K562 (cell line): ENCODE results near the gene ABCC1. TPM values are rescaled to one million over a fixed set of nuclear protein-coding genes. Genes with fewer than 3 reads are reported as not detected.
A peak's percentile ranks its signal among the peaks of the same experiment; 100 is the strongest.

ENCODE experiments used
- ATAC-seq: fragments of 200-7000 bp; cut with Tn5 transposase; 3 replicates; pipeline ENCODE4 v1.9.1; 2020; ENCODE audit warnings: moderate library complexity
- BruUV-seq: library from RNA; stranded (reverse); fragments of 400-500 nt; replicated peaks from 2 replicates; lab custom pipeline; 2021; lab: Mats Ljungman, UMichigan
- CTCF ChIA-PET: fragments of 300-600 bp; formaldehyde crosslinking; extraction: SDS; loops from one replicate; lab custom pipeline; 2021; ENCODE audit warnings: low intra/inter-chr PET ratio; lab: Yijun Ruan, JAX
- POLR2A ChIA-PET: fragments of 300-600, 350-650 bp; sonication (Branson Sonifier 250); formaldehyde crosslinking; extraction: SDS; loops from one replicate; lab custom pipeline; 2021; ENCODE audit warnings: antibody characterized with exemption, inconsistent platforms; lab: Yijun Ruan, JAX
- DNase-seq, 4 experiments: peaks; one replicate each; pipeline versions ENCODE4 v3.0.0 to v3.0.0-alpha.2; 2011 to 2018; ENCODE audit warnings: low spot score in 3 of 4, mixed read lengths in 3 of 4; ENCODE audit errors: extremely low read depth in 1 of 4
- FAIRE-seq: peaks from 2 replicates; lab custom pipeline; 2011; peaks lifted over from hg19 to GRCh38; lab: Jason Lieb, UNC
- H2AFZ ChIP-seq: 2 replicates; pipeline ENCODE4 v1.6.0; 2011; ENCODE audit warnings: low read depth, low read length, control low read depth, inconsistent platforms
- H3K27ac ChIP-seq: fragments of 200-600 bp; 3 replicates; pipeline ENCODE4 v1.8.0; 2011; ENCODE audit warnings: low read depth, mild to moderate bottlenecking, control low read depth, inconsistent platforms, low read length, moderate library complexity, mixed read lengths; ENCODE audit errors: extremely low read depth
- H3K27me3 ChIP-seq, 2 experiments: fragments of 300-600 bp in 1 of 2; 2 replicates in 1 of 2; 3 replicates in 1 of 2; pipeline versions ENCODE4 v1.6.0 to v1.8.0; 2011; ENCODE audit warnings: inconsistent platforms in 2 of 2, low read length in 2 of 2, mild to moderate bottlenecking in 1 of 2, mixed read lengths in 1 of 2, moderate library complexity in 1 of 2; ENCODE audit not compliant: control insufficient read depth in 2 of 2, insufficient read depth in 2 of 2
- H3K36me3 ChIP-seq: fragments of 300-600 bp; 3 replicates; pipeline ENCODE4 v1.8.0; 2011; ENCODE audit warnings: mild to moderate bottlenecking, low read length, inconsistent platforms; ENCODE audit not compliant: control insufficient read depth, insufficient read depth
- H3K4me1 ChIP-seq, 2 experiments: fragments of 200-600 bp in 1 of 2; replicated peaks in 1 of 2; 2 replicates in 1 of 2; 3 replicates in 1 of 2; pipeline versions ENCODE4 v1.5.1 to v1.8.0; 2011; ENCODE audit warnings: inconsistent platforms in 2 of 2, low read length in 2 of 2, mild to moderate bottlenecking in 1 of 2, mixed read lengths in 1 of 2, moderate library complexity in 1 of 2; ENCODE audit not compliant: control insufficient read depth in 2 of 2, insufficient read depth in 2 of 2
- H3K4me2 ChIP-seq: 2 replicates; pipeline ENCODE4 v1.6.1; 2011; ENCODE audit warnings: low read length, control low read depth, inconsistent platforms, mixed read lengths; ENCODE audit not compliant: insufficient read depth
- H3K4me3 ChIP-seq: fragments of 200-600 bp; sonication (generic), shearing (Covaris generic); 2 replicates; pipeline ENCODE4 v1.5.1; 2016; ENCODE audit warnings: control low read depth, inconsistent platforms
- H3K79me2 ChIP-seq: fragments of 200-600 bp; 3 replicates; pipeline ENCODE4 v1.8.0; 2011; ENCODE audit warnings: low read length, inconsistent platforms; ENCODE audit not compliant: control insufficient read depth, insufficient read depth
- H3K9ac ChIP-seq, 2 experiments: 2 replicates each; pipeline versions ENCODE4 v1.6.0 to v1.6.1; 2011; ENCODE audit warnings: low read depth in 2 of 2, low read length in 2 of 2, control low read depth in 1 of 2, inconsistent platforms in 1 of 2, mild to moderate bottlenecking in 1 of 2, mixed read lengths in 1 of 2; ENCODE audit not compliant: insufficient read depth in 1 of 2
- H3K9me1 ChIP-seq: one replicate; pipeline ENCODE4 v1.6.0; 2011; ENCODE audit warnings: inconsistent platforms, mild to moderate bottlenecking, low read length, moderate library complexity; ENCODE audit not compliant: control insufficient read depth, insufficient read depth
- H3K9me3 ChIP-seq: replicated peaks from 2 replicates; pipeline ENCODE4 v1.5.1; 2011; ENCODE audit warnings: low read depth, low read length, inconsistent platforms; ENCODE audit not compliant: control insufficient read depth, insufficient read depth
- H4K20me1 ChIP-seq: replicated peaks from 2 replicates; pipeline ENCODE4 v1.6.1; 2011; ENCODE audit warnings: low read length, inconsistent platforms, mixed read lengths; ENCODE audit not compliant: control insufficient read depth, insufficient read depth
- CBX1 ChIP-seq: sonication (generic); IDR thresholded peaks from 2 replicates; pipeline ENCODE4 v1.6.1; 2016; ENCODE audit warnings: antibody characterized with exemption, low read depth, mild to moderate bottlenecking
- CEBPB ChIP-seq: fragments of 450-650 bp; IDR thresholded peaks from 2 replicates; pipeline ENCODE4 v1.6.1; 2016; ENCODE audit warnings: missing genetic modification characterization, missing compliant biosample characterization
- ETV5 ChIP-seq: sonication (generic); formaldehyde crosslinking; IDR thresholded peaks from 2 replicates; pipeline ENCODE4 v1.4.0; 2020; ENCODE audit warnings: low read depth, mild to moderate bottlenecking, missing genetic modification reagents
- GABPB1 ChIP-seq: sonication (generic); formaldehyde crosslinking; IDR thresholded peaks from 2 replicates; pipeline ENCODE4 v1.8.0; 2022; ENCODE audit warnings: mild to moderate bottlenecking, missing genetic modification reagents
- NFIX ChIP-seq: fragments of 250-450 bp; sonication (Bioruptor Pico); IDR thresholded peaks from 2 replicates; pipeline ENCODE4 v1.4.0; 2020; ENCODE audit warnings: low read depth, mild to moderate bottlenecking, moderate library complexity
- RREB1 ChIP-seq: fragments of 250-450 bp; sonication (Bioruptor Pico); IDR thresholded peaks from 2 replicates; pipeline ENCODE4 v1.4.0; 2020
- TCF15 ChIP-seq: fragments of 250-450 bp; sonication (Bioruptor Pico); IDR thresholded peaks from 2 replicates; pipeline ENCODE4 v1.8.0; 2022; ENCODE audit warnings: moderate library complexity, mild to moderate bottlenecking, inconsistent platforms
- ZBTB12 ChIP-seq: fragments of 250-450 bp; sonication (Bioruptor Pico); IDR thresholded peaks from 2 replicates; pipeline ENCODE4 v1.4.0; 2020
- ZNF23 ChIP-seq: fragments of 250-450 bp; sonication (Bioruptor Pico); IDR thresholded peaks from 2 replicates; pipeline ENCODE4 v1.4.0; 2020; ENCODE audit warnings: mild to moderate bottlenecking
- ZNF395 ChIP-seq: fragments of 200-800 bp; sonication (Bioruptor generic); IDR thresholded peaks from 2 replicates; pipeline ENCODE4 v1.6.1; 2017; ENCODE audit warnings: missing genetic modification characterization, missing compliant biosample characterization
- WGBS: fragments of 100-300 bp; shearing (Covaris generic); methylation state at CpG from one replicate; pipeline ENCODE4 v1.1.6; 2016; ENCODE audit warnings: low coverage, mixed read lengths; ENCODE audit not compliant: insufficient coverage; ENCODE audit errors: missing lambda C conversion rate; 5-methylcytosine and 5-hydroxymethylcytosine counted together
- in situ Hi-C: fragments of 300-500 bp; cut with MboI; formaldehyde crosslinking; loops from 4 replicates; pipeline ENCODE4 v1.15.0; 2018; ENCODE audit warnings: inconsistent platforms, mixed read lengths
- intact Hi-C: fragments of 100-400 bp; cut with micrococcal nuclease; formaldehyde crosslinking; loops from 2 replicates; pipeline ENCODE4 v1.14.2; 2022
- polyA plus RNA-seq, 8 experiments: library from polyadenylated mRNA; depleted of rRNA in 4 of 8; stranded (reverse) in 5 of 8; unstranded in 3 of 8; fragments of >200 nt; fragmentation: Nextera tagmentation in 2 of 8; fragmentation: Illumina TruSeq in 1 of 8; extraction: Ambion mirVana in 2 of 8; extraction: Trizol in 1 of 8; gene quantifications; 2 replicates each; pipeline versions ENCODE4 v1.2.1 to v1.2.3, GENCODE V29; 2011 to 2014; ENCODE audit warnings: inconsistent platforms in 1 of 8, missing spikeins in 1 of 8
- total RNA-seq, 7 experiments: library from RNA; depleted of rRNA in 6 of 7; stranded (reverse); fragments of >200 nt in 6 of 7; fragmentation: Illumina TruSeq in 2 of 7; extraction: Trizol in 2 of 7; gene quantifications; 2 replicates each; pipeline versions ENCODE4 v1.2.1 to v1.2.3, GENCODE V29; 2011 to 2021; ENCODE audit warnings: low replicate concordance in 1 of 7

ABCC1 gene
- total and polyA plus RNA-seq, 9 of the 15 experiments (the other 6 are each of a cell fraction or from before 2014, with no cell fraction given) = 3.9 to 41.6 (median 10.0) TPM

- no peak for TF ChIP-seq TCF15 (CRISPR knock-in tag)
- TF ChIP-seq GABPB1 (CRISPR knock-in tag) = 0 out of 2 replicates have a peak, but pooled peaks have one; percentile 37
Measured at GRCh38 chr16:15970202-15970601, 20.8 kb downstream of the ABCC1 start (continued).

GRCh38 chr16:15970743-15971439 is 21.5 kb downstream of the ABCC1 start:
- in situ Hi-C loops = no loop called here
- peaks cover 90% of the 10 kb centered on the region for H3K79me2 ChIP-seq
- no peak overlapping the region for H3K4me2 ChIP-seq
- H3K4me1 ChIP-seq = peaks cover 0 to 6% of the 10 kb centered on the region in 2 experiments; a peak in 3 of 5 replicates
- H3K9ac ChIP-seq = no peak overlapping the region
- no peak overlapping the region for H3K4me3 ChIP-seq
- ChIA-PET CTCF (no interaction called here), POLR2A (interaction anchor here (1.2 kb wide), 1 partner anchor 12 kb away, joined by 4 read pairs; no protein-coding TSS in a partner anchor)
- peaks cover 3% of the 10 kb centered on the region for H3K9me1 ChIP-seq
- 98% methylated on average over 7 of the region's 7 CpGs for WGBS
- ATAC-seq (no peak), FAIRE-seq (no peak), DNase-seq (no peak)
- peaks cover 29% of the 10 kb centered on the region for H3K36me3 ChIP-seq
- no TSS peak for BruUV-seq
- peaks cover 17% of the 10 kb centered on the region for H3K9me3 ChIP-seq
- H2AFZ ChIP-seq = no peak overlapping the region
- intact Hi-C loops = no loop called here
- no peaks in the 10 kb centered on the region for H4K20me1 ChIP-seq
- H3K27ac ChIP-seq = no peak overlapping the region
- H3K27me3 ChIP-seq = no peaks in the 10 kb centered on the region
- TF ChIP-seq ETV5 (CRISPR knock-in tag) (no peak), RREB1 (CRISPR knock-in tag) (no peak), CEBPB (no peak), NFIX (no peak), ZNF395 (CRISPR knock-in tag) (no peak), ZNF23 (CRISPR knock-in tag) (no peak), ZBTB12 (CRISPR knock-in tag) (no peak), CBX1 (no peak)
